Measurements from ENCODE around the gene PTOV1.

The PTOV1 gene

DNA sequence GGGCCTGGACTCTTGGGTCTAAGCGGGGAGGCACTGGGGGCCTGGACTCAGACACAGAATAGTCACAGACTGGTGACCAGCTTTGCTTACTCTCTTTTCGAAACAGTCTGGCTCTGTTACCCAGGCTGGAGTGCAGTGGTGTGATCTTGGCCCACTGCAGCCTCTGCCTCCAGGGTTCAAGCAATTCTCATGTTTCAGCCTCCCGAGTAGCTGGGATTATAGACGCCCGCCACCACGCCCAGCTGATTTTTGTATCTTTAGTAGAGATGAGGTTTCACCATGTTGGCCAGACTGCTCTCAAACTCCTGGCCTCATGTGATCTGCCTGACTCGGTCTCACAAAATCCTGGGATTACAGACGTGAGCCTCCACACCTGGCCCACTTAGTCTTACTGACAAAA is 21.8 kb upstream of the PTOV1 start:
- no peaks in the 10 kb centered on the region for H4K20me1 ChIP-seq (ENCODE audit: low read depth, low read length)
- H2AFZ ChIP-seq (ENCODE audit: low read depth, low read length, severe bottlenecking) = no peak overlapping the region
- H3K79me2 ChIP-seq (ENCODE audit: insufficient read depth, low read length) = peaks cover 25% of the 10 kb centered on the region
- no peak overlapping the region for H3K4me3 ChIP-seq (ENCODE audit: insufficient read depth, low read length, poor library complexity, severe bottlenecking)
- H3K4me2 ChIP-seq (ENCODE audit: low read depth, low read length, poor library complexity, severe bottlenecking) = no peak overlapping the region
- no peak for TF ChIP-seq EZH2phosphoT487 (conservative IDR thresholded peaks at IDR 0.05; ENCODE audit: low read length)
- TF ChIP-seq, protein P1, sequence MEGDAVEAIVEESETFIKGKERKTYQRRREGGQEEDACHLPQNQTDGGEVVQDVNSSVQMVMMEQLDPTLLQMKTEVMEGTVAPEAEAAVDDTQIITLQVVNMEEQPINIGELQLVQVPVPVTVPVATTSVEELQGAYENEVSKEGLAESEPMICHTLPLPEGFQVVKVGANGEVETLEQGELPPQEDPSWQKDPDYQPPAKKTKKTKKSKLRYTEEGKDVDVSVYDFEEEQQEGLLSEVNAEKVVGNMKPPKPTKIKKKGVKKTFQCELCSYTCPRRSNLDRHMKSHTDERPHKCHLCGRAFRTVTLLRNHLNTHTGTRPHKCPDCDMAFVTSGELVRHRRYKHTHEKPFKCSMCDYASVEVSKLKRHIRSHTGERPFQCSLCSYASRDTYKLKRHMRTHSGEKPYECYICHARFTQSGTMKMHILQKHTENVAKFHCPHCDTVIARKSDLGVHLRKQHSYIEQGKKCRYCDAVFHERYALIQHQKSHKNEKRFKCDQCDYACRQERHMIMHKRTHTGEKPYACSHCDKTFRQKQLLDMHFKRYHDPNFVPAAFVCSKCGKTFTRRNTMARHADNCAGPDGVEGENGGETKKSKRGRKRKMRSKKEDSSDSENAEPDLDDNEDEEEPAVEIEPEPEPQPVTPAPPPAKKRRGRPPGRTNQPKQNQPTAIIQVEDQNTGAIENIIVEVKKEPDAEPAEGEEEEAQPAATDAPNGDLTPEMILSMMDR (IDR thresholded peaks at IDR 0.05; ENCODE audit: insufficient read depth, low read length, poor library complexity, severe bottlenecking) = no peak
- no peaks in the 10 kb centered on the region for H3K9me2 ChIP-seq (replicated peaks; ENCODE audit: insufficient read depth, low read length)
- no peak overlapping the region for H3K9ac ChIP-seq (ENCODE audit: low read length)
- H3F3A ChIP-seq (ENCODE audit: insufficient read depth) = no peaks in the 10 kb centered on the region
- no peaks in the 10 kb centered on the region for H3K27me3 ChIP-seq (ENCODE audit: low read length)
- no peaks in the 10 kb centered on the region for H3K9me3 ChIP-seq (ENCODE audit: insufficient read depth, low read length)
- no peak overlapping the region for H3K27ac ChIP-seq (ENCODE audit: low read depth, low read length)
- H3K36me3 ChIP-seq (ENCODE audit: low read length) = no peaks in the 10 kb centered on the region; the same call in 1 of the 2 replicates

DNA sequence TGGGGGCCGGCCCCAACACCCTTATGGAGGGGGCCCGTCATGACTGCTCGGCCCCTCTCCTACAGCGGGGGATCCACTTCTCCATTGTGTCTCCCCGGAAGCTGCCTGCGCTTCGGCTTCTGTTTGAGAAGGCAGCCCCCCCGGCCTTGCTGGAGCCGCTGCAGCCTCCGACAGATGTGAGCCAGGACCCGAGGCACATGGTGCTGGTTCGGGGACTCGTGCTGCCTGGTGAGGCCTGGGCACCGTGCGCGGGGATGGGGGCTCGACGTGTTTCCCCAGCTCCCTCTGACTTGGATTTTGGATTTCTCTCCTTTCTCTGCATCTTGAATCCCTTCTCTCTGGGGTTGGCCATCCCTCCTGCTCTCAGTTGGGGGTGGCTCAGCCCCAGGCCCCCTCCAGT is 21.2 kb upstream of the PTOV1 start:
- Histone ChIP-seq H3F3A (ENCODE audit: insufficient read depth) (no peaks in the 10 kb centered on the region), H3K9me2 (replicated peaks; ENCODE audit: insufficient read depth, low read length) (no peaks in the 10 kb centered on the region), H4K20me1 (ENCODE audit: low read depth, low read length) (no peaks in the 10 kb centered on the region), H3K27ac (ENCODE audit: low read depth, low read length) (no peak overlapping the region), H3K79me2 (ENCODE audit: insufficient read depth, low read length) (peaks cover 20% of the 10 kb centered on the region), H3K9ac (ENCODE audit: low read length) (no peak overlapping the region), H3K36me3 (ENCODE audit: low read length) (no peaks in the 10 kb centered on the region; the same call in 1 of the 2 replicates), H3K4me3 (ENCODE audit: insufficient read depth, low read length, poor library complexity, severe bottlenecking) (no peak overlapping the region), H3K27me3 (ENCODE audit: low read length) (no peaks in the 10 kb centered on the region), H2AFZ (ENCODE audit: low read depth, low read length, severe bottlenecking) (no peak overlapping the region), H3K4me2 (ENCODE audit: low read depth, low read length, poor library complexity, severe bottlenecking) (no peak overlapping the region), H3K9me3 (ENCODE audit: insufficient read depth, low read length) (no peaks in the 10 kb centered on the region)
- TF ChIP-seq, protein P1 (IDR thresholded peaks at IDR 0.05; ENCODE audit: insufficient read depth, low read length, poor library complexity, severe bottlenecking) = no peak
- TF ChIP-seq EZH2phosphoT487 (conservative IDR thresholded peaks at IDR 0.05; ENCODE audit: low read length) = no peak

DNA sequence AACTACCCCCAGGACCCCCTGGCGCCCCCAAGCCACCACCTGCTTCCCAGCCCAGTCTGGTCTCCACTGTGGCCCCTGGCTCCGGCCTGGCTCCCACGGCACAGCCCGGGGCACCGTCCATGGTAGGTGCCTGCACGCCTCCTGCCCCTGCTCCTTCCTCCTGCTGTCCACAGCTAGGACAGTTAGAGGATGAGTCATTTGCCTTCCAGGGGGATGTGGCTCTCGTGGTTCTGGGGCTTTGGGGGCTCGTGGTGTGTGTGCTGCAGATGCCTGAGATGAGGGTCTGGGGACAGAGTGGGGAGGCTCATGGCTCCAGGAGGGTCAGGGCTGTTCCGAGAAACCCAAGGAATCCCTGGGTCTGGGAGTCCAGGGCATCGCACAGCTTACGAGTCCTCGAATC is 20.2 kb upstream of the PTOV1 start:
- Histone ChIP-seq H3K4me2 (ENCODE audit: low read depth, low read length, poor library complexity, severe bottlenecking) (no peak overlapping the region), H3K36me3 (ENCODE audit: low read length) (no peaks in the 10 kb centered on the region; the same call in 1 of the 2 replicates), H3F3A (ENCODE audit: insufficient read depth) (no peaks in the 10 kb centered on the region), H3K27me3 (ENCODE audit: low read length) (no peaks in the 10 kb centered on the region), H4K20me1 (ENCODE audit: low read depth, low read length) (no peaks in the 10 kb centered on the region), H3K9me3 (ENCODE audit: insufficient read depth, low read length) (no peaks in the 10 kb centered on the region), H2AFZ (ENCODE audit: low read depth, low read length, severe bottlenecking) (no peak overlapping the region), H3K27ac (ENCODE audit: low read depth, low read length) (no peak overlapping the region), H3K4me3 (ENCODE audit: insufficient read depth, low read length, poor library complexity, severe bottlenecking) (no peak overlapping the region), H3K9ac (ENCODE audit: low read length) (no peak overlapping the region), H3K9me2 (replicated peaks; ENCODE audit: insufficient read depth, low read length) (no peaks in the 10 kb centered on the region), H3K79me2 (ENCODE audit: insufficient read depth, low read length) (peaks cover 10% of the 10 kb centered on the region; the same call in 1 of the 2 replicates)
- TF ChIP-seq EZH2phosphoT487 (conservative IDR thresholded peaks at IDR 0.05; ENCODE audit: low read length) = no peak
- TF ChIP-seq, protein P1 (IDR thresholded peaks at IDR 0.05; ENCODE audit: insufficient read depth, low read length, poor library complexity, severe bottlenecking) = no peak

Measured in SU-DHL-6 (cell line).